22Rv1 (cell line): ENCODE data around the gene ANO10.

ENCODE experiments used
- ZFX ChIP-seq: fragments of 450-650 bp; IDR thresholded peaks from 2 replicates; pipeline ENCODE4 v1.6.1; 2017; ENCODE audit warnings: antibody characterized with exemption, borderline replicate concordance
- TF ChIP-seq, protein P1 (sequence below): fragments of 450-650 bp; IDR thresholded peaks from 2 replicates; pipeline ENCODE4 v1.5.1; 2017; ENCODE audit warnings: mild to moderate bottlenecking

GRCh38 chr3:43505351-43505750 is 116.5 kb downstream of the ANO10 start:
- TF ChIP-seq, protein P1, sequence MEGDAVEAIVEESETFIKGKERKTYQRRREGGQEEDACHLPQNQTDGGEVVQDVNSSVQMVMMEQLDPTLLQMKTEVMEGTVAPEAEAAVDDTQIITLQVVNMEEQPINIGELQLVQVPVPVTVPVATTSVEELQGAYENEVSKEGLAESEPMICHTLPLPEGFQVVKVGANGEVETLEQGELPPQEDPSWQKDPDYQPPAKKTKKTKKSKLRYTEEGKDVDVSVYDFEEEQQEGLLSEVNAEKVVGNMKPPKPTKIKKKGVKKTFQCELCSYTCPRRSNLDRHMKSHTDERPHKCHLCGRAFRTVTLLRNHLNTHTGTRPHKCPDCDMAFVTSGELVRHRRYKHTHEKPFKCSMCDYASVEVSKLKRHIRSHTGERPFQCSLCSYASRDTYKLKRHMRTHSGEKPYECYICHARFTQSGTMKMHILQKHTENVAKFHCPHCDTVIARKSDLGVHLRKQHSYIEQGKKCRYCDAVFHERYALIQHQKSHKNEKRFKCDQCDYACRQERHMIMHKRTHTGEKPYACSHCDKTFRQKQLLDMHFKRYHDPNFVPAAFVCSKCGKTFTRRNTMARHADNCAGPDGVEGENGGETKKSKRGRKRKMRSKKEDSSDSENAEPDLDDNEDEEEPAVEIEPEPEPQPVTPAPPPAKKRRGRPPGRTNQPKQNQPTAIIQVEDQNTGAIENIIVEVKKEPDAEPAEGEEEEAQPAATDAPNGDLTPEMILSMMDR, result no peak
- TF ChIP-seq ZFX, result no peak
